Duodenal mucosa (tissue), 2 donors: ENCODE results near the gene NSG1.

Experiments used
- H3K27ac ChIP-seq: one replicate; pipeline ENCODE4 v1.7.0; 2013; ENCODE audit warnings: low read depth, low read length
- H3K27me3 ChIP-seq, 2 donors: one replicate each; pipeline ENCODE4 v1.7.0; 2013; ENCODE audit warnings: low read length in 2 of 2, control low read depth in 1 of 2; ENCODE audit not compliant: insufficient read depth in 2 of 2, control insufficient read depth in 1 of 2
- H3K36me3 ChIP-seq, 2 donors: one replicate each; pipeline ENCODE4 v1.7.0; 2013; ENCODE audit warnings: low read length in 2 of 2, control low read depth in 1 of 2; ENCODE audit not compliant: insufficient read depth in 2 of 2, control insufficient read depth in 1 of 2
- H3K4me1 ChIP-seq, 2 donors: one replicate each; pipeline ENCODE4 v1.7.0; 2013; ENCODE audit warnings: low read length in 2 of 2, control low read depth in 1 of 2; ENCODE audit not compliant: insufficient read depth in 2 of 2, control insufficient read depth in 1 of 2
- H3K4me3 ChIP-seq, 2 donors: one replicate each; pipeline ENCODE4 v1.7.0; 2013; ENCODE audit warnings: low read length in 2 of 2, low read depth in 1 of 2
- H3K9ac ChIP-seq, 2 donors: one replicate each; pipeline ENCODE4 v1.7.0; 2013; ENCODE audit warnings: low read length in 2 of 2, low read depth in 1 of 2
- H3K9me3 ChIP-seq, 2 donors: one replicate each; pipeline ENCODE4 v1.7.0; 2013; ENCODE audit warnings: low read length in 2 of 2, control low read depth in 1 of 2; ENCODE audit not compliant: control insufficient read depth in 1 of 2

Gene NSG1

DNA sequence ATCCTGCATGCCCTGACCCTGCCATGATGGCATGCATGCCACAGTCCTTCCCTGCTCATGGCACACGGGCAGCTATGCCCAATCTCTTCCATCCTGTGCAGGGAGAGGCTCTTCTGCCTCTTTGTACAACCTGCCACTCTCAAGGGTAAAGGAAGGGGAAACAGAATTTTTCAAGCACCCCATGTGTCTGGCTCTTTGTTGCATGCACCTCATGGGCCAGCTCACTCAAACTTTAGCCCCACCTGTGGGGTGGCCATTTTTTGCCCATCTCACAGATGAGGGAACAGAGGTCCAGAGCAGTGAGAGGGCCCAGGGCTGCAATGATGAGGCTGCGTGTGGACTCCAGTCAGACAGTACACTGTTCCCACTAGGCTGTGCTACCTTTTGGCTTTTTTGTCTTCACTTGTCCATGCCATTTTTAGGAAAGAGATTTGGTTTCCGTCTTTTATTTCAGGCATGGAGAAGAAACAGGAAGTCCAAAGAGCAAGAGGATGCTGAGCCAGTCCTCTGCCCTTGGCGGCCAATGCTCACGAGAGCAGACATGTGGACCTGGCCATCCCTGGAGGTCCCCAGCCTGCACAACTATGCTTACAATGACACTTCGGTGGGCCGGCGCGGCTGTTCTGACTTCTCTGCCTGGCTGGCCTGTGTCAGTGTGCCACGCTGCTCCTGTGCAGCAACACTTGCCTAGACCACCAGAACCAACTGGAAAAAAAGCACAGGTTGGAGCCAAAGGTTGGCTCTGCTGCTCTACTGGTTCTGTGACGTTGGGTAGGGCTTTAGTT, 45.6 kb downstream of the NSG1 start:
- Histone ChIP-seq H3K4me1 (no peaks in the 10 kb centered on the region), H3K9me3 (no peaks in the 10 kb centered on the region), H3K36me3 (peaks cover 24 to 50% of the 10 kb centered on the region in 2 donors), H3K27ac (no peak overlapping the region), H3K9ac (no peak overlapping the region), H3K4me3 (no peak overlapping the region), H3K27me3 (no peaks in the 10 kb centered on the region)

DNA sequence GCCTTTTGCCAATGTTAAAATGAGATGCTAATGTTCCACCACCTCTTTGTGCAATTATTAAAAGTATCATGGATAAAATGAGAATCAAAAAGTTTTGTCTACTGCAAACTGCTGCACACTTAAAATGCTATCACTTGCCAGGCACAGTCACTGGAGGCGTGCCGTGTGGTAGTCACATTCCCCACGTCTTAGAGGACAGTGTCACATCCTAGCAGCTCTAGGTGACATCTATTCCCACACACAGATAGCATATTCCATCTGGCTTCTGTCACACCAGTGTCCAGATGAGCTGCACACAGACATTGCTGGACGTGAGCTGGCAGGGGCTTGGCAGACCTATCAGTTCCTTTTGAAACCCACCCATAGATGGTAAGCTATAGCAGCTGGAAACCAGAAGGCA, 47.0 kb downstream of the NSG1 start:
- Histone ChIP-seq H3K27ac (no peak overlapping the region), H3K9ac (no peak overlapping the region), H3K36me3 (peaks cover 23 to 53% of the 10 kb centered on the region in 2 donors), H3K9me3 (no peaks in the 10 kb centered on the region), H3K4me3 (no peak overlapping the region), H3K27me3 (no peaks in the 10 kb centered on the region), H3K4me1 (no peaks in the 10 kb centered on the region)

DNA sequence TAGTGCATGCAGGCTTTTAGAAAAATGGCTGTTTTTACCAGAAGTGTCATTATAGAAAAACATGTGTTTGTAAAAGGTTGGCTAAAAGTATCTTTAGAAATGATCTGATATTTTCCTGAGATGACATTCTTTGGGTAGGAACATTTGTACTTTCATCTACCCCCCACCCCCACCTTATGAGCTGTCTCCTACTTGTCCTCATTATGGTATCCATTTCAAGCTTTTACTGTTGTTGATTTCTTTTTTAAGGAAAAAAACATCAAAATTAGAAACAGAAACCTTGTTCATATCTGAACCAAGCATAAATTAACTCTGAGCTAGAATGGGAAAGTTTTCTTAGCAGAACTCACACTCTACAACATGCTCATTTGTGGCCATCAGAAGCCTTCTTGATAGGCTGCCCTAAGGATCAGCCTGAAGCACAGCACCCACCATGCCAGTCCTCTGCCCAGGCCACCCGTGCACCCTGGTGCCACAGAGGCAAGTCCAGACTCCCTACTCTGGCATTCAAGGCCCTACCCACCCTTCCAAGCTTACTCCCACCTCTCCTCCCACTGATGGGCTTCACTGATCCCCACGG, 49.4 kb downstream of the NSG1 start:
- Histone ChIP-seq H3K9ac (no peak overlapping the region), H3K27me3 (no peaks in the 10 kb centered on the region), H3K4me3 (no peak overlapping the region), H3K36me3 (peaks cover 22 to 58% of the 10 kb centered on the region in 2 donors), H3K4me1 (no peaks in the 10 kb centered on the region), H3K9me3 (no peaks in the 10 kb centered on the region), H3K27ac (no peak overlapping the region)

DNA sequence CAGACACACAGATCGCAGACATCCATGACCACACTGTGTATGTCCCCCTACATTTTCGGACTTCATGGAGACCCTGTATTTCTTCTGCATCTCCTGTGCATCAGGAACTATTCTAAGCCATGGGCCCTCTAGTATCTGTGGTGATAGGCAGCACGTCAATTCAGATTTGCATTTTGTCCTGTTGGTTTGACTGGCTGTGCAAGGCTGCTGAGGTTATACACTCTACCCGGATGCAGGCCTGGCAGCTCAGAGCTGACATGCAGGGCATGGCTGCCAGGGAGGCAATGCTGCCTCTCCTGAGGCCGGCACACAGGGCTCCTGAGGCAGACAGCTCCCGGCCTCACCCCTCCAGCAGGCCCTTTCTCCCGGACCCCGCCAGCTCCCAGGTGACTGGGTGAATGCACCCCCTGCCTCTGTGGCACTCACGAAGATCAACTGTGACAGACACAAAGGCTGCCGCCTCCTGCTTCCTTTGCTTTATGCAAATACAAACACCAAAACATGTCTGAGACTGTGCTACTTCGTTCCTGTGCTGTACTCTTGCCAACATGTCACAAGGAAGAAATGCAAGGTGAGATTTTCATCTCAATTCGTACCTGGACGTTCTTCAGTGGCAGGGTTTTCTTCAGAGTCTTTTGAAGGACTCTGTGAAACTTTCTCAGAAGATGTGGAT, 51.0 kb downstream of the NSG1 start:
- no peaks in the 10 kb centered on the region for H3K9me3 ChIP-seq

DNA sequence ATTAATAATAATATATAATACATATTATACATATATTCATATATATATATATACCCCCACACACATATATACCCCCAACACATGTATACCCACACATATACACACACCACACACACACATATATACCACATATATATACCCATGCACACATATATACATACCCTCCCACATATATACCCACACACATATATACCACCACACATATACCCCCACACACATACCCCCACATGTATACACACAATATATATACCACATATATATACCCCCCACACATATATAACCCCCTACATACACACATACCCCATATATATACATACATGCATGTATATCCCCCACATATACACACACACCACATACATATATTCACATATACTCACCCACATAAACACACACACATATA, 52.0 kb downstream of the NSG1 start:
- H3K27ac ChIP-seq, result no peak overlapping the region
- no peak overlapping the region for H3K4me3 ChIP-seq
- H3K27me3 ChIP-seq, result no peaks in the 10 kb centered on the region
- H3K9me3 ChIP-seq, result no peaks in the 10 kb centered on the region
- H3K9ac ChIP-seq, result no peak overlapping the region
- H3K36me3 ChIP-seq, result peaks cover 11 to 39% of the 10 kb centered on the region in 2 donors
- no peaks in the 10 kb centered on the region for H3K4me1 ChIP-seq

More for the DNA sequence above, 51.0 kb downstream of the NSG1 start:
- no peaks in the 10 kb centered on the region for H3K4me1 ChIP-seq
- H3K27ac ChIP-seq, result no peak overlapping the region
- H3K36me3 ChIP-seq, result peaks cover 15 to 42% of the 10 kb centered on the region in 2 donors
- H3K27me3 ChIP-seq, result no peaks in the 10 kb centered on the region
- H3K4me3 ChIP-seq, result no peak overlapping the region
- no peak overlapping the region for H3K9ac ChIP-seq

DNA sequence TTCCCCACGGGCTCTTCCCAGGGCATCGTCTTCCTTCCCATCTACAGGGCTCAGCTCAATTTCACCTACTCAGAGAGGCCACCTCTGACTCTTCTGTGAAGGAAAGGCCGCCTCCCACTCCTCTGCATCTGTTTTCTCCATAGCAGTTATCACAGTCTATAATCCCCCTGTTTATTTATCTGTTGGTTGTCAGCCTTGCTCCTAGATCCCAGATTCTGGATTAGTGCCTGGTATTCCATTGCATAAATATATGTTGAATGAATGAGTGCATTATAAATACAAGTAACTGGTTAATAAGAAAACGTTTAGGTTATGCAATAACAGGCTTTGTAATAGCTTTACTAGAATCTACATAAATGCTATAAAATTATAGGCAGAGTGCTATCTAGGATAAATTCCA, 52.9 kb downstream of the NSG1 start:
- Histone ChIP-seq H3K4me3 (no peak overlapping the region), H3K36me3 (peaks cover 7 to 35% of the 10 kb centered on the region in 2 donors), H3K4me1 (no peaks in the 10 kb centered on the region), H3K9me3 (no peaks in the 10 kb centered on the region), H3K27ac (no peak overlapping the region), H3K27me3 (no peaks in the 10 kb centered on the region), H3K9ac (no peak overlapping the region)

DNA sequence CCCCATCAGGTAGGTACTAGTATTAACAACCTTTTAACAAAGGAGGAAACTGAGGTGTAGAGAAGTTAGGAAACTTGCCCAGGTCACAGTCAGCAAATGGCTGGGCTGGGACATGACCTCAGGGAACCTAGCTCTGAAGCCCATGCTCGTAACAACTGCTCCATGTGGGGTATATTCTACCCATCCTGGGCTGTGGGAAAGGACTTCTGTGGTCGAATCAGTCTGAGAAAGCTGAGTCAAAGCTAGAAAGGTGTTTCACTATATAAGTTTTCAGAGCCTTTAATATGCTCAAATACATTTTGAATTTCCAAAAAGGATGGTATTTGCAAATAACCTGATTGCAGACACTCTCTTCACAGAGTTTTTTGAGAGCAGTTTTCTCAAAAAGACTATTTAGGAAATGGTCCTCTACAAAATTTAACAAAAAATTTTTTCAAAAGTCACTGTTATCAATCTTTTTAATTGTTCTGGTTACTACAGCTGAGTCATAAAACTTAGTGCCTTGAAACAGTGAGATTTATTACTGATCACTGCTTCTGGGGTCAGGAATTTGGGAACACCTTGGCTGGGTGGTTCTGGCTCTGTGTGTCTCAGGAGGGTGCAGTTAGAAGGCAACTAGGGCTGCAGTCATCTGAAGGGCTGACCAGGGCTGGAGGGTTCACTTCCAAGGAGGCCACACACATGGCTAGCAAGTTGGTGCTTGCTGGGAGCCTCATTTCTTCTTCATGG, 53.6 kb downstream of the NSG1 start:
- no peaks in the 10 kb centered on the region for H3K27me3 ChIP-seq
- no peak overlapping the region for H3K9ac ChIP-seq
- H3K27ac ChIP-seq, result no peak overlapping the region
- H3K4me3 ChIP-seq, result no peak overlapping the region
- H3K36me3 ChIP-seq, result peaks cover 7 to 32% of the 10 kb centered on the region in 2 donors
- H3K4me1 ChIP-seq, result no peaks in the 10 kb centered on the region
- no peaks in the 10 kb centered on the region for H3K9me3 ChIP-seq

DNA sequence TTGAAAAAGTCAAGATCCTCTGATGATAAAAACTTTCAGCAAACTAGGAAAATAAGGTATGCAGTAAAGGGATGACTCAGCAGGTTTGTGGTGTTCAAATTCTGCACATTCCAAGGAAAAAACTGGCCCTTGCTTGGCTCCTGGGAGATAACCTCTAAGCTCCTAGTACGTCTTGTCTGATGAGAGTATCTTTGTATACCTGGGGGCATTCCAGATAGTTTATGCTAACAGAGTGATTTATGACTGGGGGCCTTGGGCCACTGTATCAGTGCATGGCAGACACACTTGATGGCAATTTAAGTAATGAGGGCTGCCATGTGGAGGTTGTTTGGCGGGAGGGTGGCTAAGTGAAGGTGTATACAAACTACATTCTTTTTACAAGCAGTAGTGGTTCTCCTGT, 56.9 kb downstream of the NSG1 start:
- no peaks in the 10 kb centered on the region for H3K9me3 ChIP-seq
- no peak overlapping the region for H3K4me3 ChIP-seq
- H3K27me3 ChIP-seq, result no peaks in the 10 kb centered on the region
- no peak overlapping the region for H3K27ac ChIP-seq
- peaks cover 0 to 7% of the 10 kb centered on the region in 2 donors for H3K36me3 ChIP-seq
- H3K4me1 ChIP-seq, result no peaks in the 10 kb centered on the region
- H3K9ac ChIP-seq, result no peak overlapping the region

DNA sequence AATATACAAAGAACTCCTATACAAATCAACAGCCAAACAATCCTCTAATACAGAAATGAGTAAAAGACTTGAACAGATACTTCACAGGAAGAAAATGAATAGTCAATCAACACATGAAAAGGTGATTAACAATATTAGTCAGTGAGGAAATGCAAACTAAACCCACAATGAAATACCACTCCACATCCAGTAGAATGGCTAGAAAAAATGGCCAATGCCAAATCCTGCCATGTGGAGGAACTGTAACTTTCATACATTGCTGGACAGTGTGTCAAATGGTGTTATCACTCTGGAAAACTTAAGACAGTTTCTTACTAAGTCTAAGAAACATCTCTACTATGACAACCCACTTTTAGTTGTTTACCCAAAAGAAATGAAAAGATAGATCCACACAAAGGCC, 59.5 kb downstream of the NSG1 start:
- no peaks in the 10 kb centered on the region for H3K9me3 ChIP-seq
- H3K27me3 ChIP-seq, result no peaks in the 10 kb centered on the region
- H3K27ac ChIP-seq, result no peak overlapping the region
- H3K9ac ChIP-seq, result no peak overlapping the region
- H3K4me3 ChIP-seq, result no peak overlapping the region
- H3K36me3 ChIP-seq, result peaks cover 0 to 3% of the 10 kb centered on the region in 2 donors
- H3K4me1 ChIP-seq, result no peaks in the 10 kb centered on the region
